HepG2 (cell line): ENCODE measurements around the gene OR7G1. TPM values are rescaled to one million over a fixed set of nuclear protein-coding genes. Genes with fewer than 3 reads are reported as not detected.

Experiments
- ATM ChIP-seq: fragments of 450-650 bp; IDR thresholded peaks from 2 replicates; pipeline ENCODE4 v1.7.1; 2017; ENCODE audit warnings: mild to moderate bottlenecking, borderline replicate concordance
- CENPT ChIP-seq: sonication (generic); formaldehyde crosslinking; IDR thresholded peaks from 2 replicates; pipeline ENCODE4 v1.8.0; 2022; ENCODE audit warnings: low read depth, mild to moderate bottlenecking, moderate library complexity, missing genetic modification reagents
- DMAP1 ChIP-seq: IDR thresholded peaks from 2 replicates; pipeline ENCODE4 v1.6.1; 2016
- FOXA1 ChIP-seq, 2 experiments: fragments of 450-650 bp in 1 of 2; sonication (generic) in 1 of 2; formaldehyde crosslinking in 1 of 2; IDR thresholded peaks; 2 replicates each; pipeline versions ENCODE4 v1.4.0 to v1.6.1; 2016 to 2020; ENCODE audit warnings: missing genetic modification reagents in 1 of 2
- MAFF ChIP-seq: IDR thresholded peaks from 2 replicates; pipeline ENCODE4 v1.6.1; 2011; ENCODE audit warnings: low read depth, low read length, improper control_type of control experiment
- PLRG1 ChIP-seq: fragments of 450-650 bp; conservative IDR thresholded peaks from 2 replicates; pipeline ENCODE4 v1.6.1; 2016
- TBX3 ChIP-seq: fragments of 450-650 bp; IDR thresholded peaks from 2 replicates; pipeline ENCODE4 v1.6.1; 2017; ENCODE audit warnings: antibody characterized with exemption, mild to moderate bottlenecking, inconsistent platforms, borderline replicate concordance
- YEATS2 ChIP-seq: sonication (generic); formaldehyde crosslinking; IDR thresholded peaks from 2 replicates; pipeline ENCODE4 v1.4.0; 2020; ENCODE audit warnings: missing genetic modification reagents, borderline replicate concordance
- ZFAT ChIP-seq: sonication (generic); formaldehyde crosslinking; conservative IDR thresholded peaks from 2 replicates; pipeline ENCODE4 v1.8.1; 2023; ENCODE audit warnings: missing genetic modification reagents, inconsistent platforms
- ZNF547 ChIP-seq: sonication (generic); formaldehyde crosslinking; IDR thresholded peaks from 2 replicates; pipeline ENCODE4 v1.5.1; 2020; ENCODE audit warnings: mild to moderate bottlenecking, missing genetic modification reagents
- ZNF766 ChIP-seq: sonication (generic); formaldehyde crosslinking; IDR thresholded peaks from 2 replicates; pipeline ENCODE4 v1.5.0; 2020; ENCODE audit warnings: missing genetic modification reagents, borderline replicate concordance
- ZNF792 ChIP-seq: IDR thresholded peaks from 2 replicates; pipeline ENCODE4 v1.6.1; 2016
- ZSCAN9 ChIP-seq: IDR thresholded peaks from 2 replicates; pipeline ENCODE4 v1.6.1; 2016; ENCODE audit warnings: borderline replicate concordance
- polyA plus RNA-seq, 8 experiments: library from polyadenylated mRNA; depleted of rRNA in 3 of 8; stranded (reverse) in 7 of 8; unstranded in 1 of 8; fragments of >200 nt; fragmentation: Illumina TruSeq in 4 of 8; extraction: Trizol in 4 of 8; gene quantifications; 2 replicates each; pipeline versions ENCODE4 v1.2.1 to v1.2.3, GENCODE V29; 2011 to 2016; ENCODE audit warnings: low read depth in 4 of 8, missing spikeins in 1 of 8, mixed read lengths in 1 of 8; ENCODE audit not compliant: insufficient read depth in 1 of 8
- total RNA-seq, 5 experiments: library from RNA; depleted of rRNA; stranded (reverse); fragments of >200 nt; fragmentation: Illumina TruSeq; extraction: Trizol; gene quantifications; 2 replicates each; pipeline ENCODE4 v1.2.3, GENCODE V29; 2016; ENCODE audit warnings: low read depth in 1 of 5
- TF ChIP-seq, protein P1 (sequence below): sonication (generic); formaldehyde crosslinking; IDR thresholded peaks from 2 replicates; pipeline ENCODE4 v1.4.0; 2020; ENCODE audit warnings: missing genetic modification reagents
- TF ChIP-seq, protein P2 (sequence below), 2 experiments: IDR thresholded peaks; 2 replicates each; pipeline ENCODE4 v1.6.1; 2011 to 2012; ENCODE audit warnings: low read length in 2 of 2, borderline replicate concordance in 1 of 2, low read depth in 1 of 2, mild to moderate bottlenecking in 1 of 2, moderate library complexity in 1 of 2
- TF ChIP-seq, protein P3 (sequence below): sonication (generic); formaldehyde crosslinking; IDR thresholded peaks from 2 replicates; pipeline ENCODE4 v1.4.0; 2020; ENCODE audit warnings: missing genetic modification reagents, borderline replicate concordance
- TF ChIP-seq, protein P4 (sequence below): sonication (generic); formaldehyde crosslinking; IDR thresholded peaks from 2 replicates; pipeline ENCODE4 v1.4.0; 2020; ENCODE audit warnings: missing genetic modification reagents

Gene OR7G1
- total and polyA plus RNA-seq, 2 of the 13 experiments (the other 11 are each of a cell fraction or from before 2014, with no cell fraction given) = not detected

DNA sequence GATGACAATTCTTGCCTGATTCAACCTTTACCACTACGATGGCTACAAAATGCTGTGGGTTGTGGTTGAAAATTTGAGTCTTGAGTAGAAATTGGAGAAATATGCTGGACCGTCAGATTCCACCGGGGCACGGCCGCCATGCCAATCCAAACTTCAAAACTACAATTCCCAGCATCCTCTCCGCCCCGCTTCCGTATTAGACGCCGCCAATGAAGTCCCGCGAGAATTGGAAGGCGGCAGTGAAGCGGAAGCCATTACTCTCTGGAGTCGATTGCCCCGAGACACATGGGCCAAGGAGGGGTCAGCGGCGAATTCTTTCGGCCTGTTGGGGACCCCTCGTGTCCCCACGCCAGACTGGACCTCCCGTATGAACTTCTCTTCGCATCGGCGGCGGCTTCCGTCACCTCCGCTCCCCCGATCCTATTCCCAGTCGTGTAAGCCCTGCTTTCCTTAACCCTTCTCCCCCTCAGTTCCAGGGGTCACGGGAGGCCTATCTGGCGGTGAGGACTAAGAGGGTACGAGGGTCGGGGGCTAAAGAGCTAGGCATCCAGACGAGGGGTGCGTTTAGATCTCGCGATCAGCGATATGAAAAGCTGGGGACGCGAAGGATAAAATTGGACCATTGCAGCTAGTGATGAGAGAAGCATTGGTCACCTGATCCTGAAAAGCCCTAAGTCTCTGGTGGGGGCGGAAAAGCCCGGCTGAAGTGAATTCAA, 24.8 kb upstream of the OR7G1 start, which contains the start of gene ZNF317 (continued):
- TF ChIP-seq, protein P1, sequence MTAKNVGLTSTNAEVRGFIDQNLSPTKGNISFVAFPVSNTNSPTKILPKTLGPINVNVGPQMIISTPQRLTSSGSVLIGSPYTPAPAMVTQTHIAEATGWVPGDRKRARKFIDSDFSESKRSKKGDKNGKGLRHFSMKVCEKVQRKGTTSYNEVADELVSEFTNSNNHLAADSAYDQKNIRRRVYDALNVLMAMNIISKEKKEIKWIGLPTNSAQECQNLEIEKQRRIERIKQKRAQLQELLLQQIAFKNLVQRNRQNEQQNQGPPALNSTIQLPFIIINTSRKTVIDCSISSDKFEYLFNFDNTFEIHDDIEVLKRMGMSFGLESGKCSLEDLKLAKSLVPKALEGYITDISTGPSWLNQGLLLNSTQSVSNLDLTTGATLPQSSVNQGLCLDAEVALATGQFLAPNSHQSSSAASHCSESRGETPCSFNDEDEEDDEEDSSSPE (CRISPR knock-in tag) = peak; percentile 79
- no peak for TF ChIP-seq FOXA1 (IDR thresholded peaks at IDR 0.05)
- TF ChIP-seq FOXA1 (CRISPR knock-in tag; IDR thresholded peaks at IDR 0.05) = no peak
- TF ChIP-seq ZNF792 (CRISPR knock-in tag) = no peak
- TF ChIP-seq CENPT (CRISPR knock-in tag) = peak; percentile 46; the same call in 1 of the 2 replicates
- TF ChIP-seq, protein P2, sequence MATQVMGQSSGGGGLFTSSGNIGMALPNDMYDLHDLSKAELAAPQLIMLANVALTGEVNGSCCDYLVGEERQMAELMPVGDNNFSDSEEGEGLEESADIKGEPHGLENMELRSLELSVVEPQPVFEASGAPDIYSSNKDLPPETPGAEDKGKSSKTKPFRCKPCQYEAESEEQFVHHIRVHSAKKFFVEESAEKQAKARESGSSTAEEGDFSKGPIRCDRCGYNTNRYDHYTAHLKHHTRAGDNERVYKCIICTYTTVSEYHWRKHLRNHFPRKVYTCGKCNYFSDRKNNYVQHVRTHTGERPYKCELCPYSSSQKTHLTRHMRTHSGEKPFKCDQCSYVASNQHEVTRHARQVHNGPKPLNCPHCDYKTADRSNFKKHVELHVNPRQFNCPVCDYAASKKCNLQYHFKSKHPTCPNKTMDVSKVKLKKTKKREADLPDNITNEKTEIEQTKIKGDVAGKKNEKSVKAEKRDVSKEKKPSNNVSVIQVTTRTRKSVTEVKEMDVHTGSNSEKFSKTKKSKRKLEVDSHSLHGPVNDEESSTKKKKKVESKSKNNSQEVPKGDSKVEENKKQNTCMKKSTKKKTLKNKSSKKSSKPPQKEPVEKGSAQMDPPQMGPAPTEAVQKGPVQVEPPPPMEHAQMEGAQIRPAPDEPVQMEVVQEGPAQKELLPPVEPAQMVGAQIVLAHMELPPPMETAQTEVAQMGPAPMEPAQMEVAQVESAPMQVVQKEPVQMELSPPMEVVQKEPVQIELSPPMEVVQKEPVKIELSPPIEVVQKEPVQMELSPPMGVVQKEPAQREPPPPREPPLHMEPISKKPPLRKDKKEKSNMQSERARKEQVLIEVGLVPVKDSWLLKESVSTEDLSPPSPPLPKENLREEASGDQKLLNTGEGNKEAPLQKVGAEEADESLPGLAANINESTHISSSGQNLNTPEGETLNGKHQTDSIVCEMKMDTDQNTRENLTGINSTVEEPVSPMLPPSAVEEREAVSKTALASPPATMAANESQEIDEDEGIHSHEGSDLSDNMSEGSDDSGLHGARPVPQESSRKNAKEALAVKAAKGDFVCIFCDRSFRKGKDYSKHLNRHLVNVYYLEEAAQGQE (IDR thresholded peaks at IDR 0.05; ENCODE audit: borderline replicate concordance in 1 of 2, low read depth in 1 of 2, low read length in 2 of 2) = no peak
- peak; percentile 74 for TF ChIP-seq ZNF547 (CRISPR knock-in tag)
- no peak for TF ChIP-seq ATM
- no peak for TF ChIP-seq TBX3
- TF ChIP-seq YEATS2 (CRISPR knock-in tag) = peak; percentile 92
- TF ChIP-seq ZNF766 (CRISPR knock-in tag) = no peak
- TF ChIP-seq MAFF = no peak
- no peak for TF ChIP-seq PLRG1
- TF ChIP-seq, protein P3, sequence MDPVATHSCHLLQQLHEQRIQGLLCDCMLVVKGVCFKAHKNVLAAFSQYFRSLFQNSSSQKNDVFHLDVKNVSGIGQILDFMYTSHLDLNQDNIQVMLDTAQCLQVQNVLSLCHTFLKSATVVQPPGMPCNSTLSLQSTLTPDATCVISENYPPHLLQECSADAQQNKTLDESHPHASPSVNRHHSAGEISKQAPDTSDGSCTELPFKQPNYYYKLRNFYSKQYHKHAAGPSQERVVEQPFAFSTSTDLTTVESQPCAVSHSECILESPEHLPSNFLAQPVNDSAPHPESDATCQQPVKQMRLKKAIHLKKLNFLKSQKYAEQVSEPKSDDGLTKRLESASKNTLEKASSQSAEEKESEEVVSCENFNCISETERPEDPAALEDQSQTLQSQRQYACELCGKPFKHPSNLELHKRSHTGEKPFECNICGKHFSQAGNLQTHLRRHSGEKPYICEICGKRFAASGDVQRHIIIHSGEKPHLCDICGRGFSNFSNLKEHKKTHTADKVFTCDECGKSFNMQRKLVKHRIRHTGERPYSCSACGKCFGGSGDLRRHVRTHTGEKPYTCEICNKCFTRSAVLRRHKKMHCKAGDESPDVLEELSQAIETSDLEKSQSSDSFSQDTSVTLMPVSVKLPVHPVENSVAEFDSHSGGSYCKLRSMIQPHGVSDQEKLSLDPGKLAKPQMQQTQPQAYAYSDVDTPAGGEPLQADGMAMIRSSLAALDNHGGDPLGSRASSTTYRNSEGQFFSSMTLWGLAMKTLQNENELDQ (CRISPR knock-in tag) = no peak
- no peak for TF ChIP-seq ZFAT (CRISPR knock-in tag)
- peak; percentile 89 for TF ChIP-seq DMAP1 (CRISPR knock-in tag)
- TF ChIP-seq ZSCAN9 (CRISPR knock-in tag) = 0 out of 2 replicates have a peak, but pooled peaks have one; percentile 53
- TF ChIP-seq, protein P4, sequence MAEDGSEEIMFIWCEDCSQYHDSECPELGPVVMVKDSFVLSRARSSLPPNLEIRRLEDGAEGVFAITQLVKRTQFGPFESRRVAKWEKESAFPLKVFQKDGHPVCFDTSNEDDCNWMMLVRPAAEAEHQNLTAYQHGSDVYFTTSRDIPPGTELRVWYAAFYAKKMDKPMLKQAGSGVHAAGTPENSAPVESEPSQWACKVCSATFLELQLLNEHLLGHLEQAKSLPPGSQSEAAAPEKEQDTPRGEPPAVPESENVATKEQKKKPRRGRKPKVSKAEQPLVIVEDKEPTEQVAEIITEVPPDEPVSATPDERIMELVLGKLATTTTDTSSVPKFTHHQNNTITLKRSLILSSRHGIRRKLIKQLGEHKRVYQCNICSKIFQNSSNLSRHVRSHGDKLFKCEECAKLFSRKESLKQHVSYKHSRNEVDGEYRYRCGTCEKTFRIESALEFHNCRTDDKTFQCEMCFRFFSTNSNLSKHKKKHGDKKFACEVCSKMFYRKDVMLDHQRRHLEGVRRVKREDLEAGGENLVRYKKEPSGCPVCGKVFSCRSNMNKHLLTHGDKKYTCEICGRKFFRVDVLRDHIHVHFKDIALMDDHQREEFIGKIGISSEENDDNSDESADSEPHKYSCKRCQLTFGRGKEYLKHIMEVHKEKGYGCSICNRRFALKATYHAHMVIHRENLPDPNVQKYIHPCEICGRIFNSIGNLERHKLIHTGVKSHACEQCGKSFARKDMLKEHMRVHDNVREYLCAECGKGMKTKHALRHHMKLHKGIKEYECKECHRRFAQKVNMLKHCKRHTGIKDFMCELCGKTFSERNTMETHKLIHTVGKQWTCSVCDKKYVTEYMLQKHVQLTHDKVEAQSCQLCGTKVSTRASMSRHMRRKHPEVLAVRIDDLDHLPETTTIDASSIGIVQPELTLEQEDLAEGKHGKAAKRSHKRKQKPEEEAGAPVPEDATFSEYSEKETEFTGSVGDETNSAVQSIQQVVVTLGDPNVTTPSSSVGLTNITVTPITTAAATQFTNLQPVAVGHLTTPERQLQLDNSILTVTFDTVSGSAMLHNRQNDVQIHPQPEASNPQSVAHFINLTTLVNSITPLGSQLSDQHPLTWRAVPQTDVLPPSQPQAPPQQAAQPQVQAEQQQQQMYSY (CRISPR knock-in tag) = no peak
